Activated T-cell treated with anti-CD3 and anti-CD28 coated beads for 24 hours (primary cell): ENCODE measurements around the gene CCBE1.

Experiments used
- DNase-seq: peaks from one replicate; pipeline ENCODE4 v3.0.0-alpha.2; 2020; ENCODE audit warnings: low read depth

The CCBE1 gene

DNA sequence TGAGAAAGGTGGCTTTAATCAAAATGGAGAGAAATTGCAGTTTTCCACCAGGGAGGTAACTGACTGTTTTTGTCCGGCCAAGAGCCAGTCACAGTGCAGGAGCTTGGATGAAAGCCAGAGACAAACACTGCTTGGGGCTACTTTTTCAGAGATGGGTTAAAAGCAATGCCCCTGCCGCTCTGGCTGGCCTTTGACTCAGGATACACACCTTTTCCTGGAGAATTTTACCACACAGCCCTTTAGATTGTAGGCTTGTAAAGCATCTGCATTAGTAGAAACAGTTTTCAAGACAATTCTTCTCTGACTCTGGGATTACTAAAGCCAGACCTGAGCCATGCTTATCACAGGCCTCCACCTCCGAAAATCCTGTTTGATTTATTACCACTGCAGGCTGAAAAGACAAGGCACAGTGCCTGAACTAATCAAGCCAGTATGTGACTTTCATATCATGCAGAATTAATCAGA lies 79.7 kb downstream of the CCBE1 start:
- DNase-seq: no peak

DNA sequence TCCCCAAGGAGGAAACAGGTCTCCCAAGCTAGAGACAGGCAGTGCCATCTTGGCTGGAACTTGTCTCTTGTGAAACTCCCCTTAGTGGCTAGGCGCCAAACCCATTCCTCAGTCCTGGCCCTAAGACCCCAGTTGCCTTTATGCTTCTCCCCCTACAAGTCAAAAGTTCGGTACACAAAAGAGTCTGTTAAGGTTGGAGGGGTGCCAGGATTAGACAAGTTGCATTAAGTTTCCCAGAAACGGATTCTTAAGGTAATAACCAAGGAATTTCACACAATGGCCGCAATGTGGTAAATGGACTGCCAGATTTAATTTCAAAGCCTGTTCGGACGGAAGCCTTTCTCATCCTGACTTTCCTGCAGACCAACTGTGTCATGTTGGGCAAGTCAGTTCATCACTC lies 80.7 kb downstream of the CCBE1 start:
- no peak for DNase-seq

DNA sequence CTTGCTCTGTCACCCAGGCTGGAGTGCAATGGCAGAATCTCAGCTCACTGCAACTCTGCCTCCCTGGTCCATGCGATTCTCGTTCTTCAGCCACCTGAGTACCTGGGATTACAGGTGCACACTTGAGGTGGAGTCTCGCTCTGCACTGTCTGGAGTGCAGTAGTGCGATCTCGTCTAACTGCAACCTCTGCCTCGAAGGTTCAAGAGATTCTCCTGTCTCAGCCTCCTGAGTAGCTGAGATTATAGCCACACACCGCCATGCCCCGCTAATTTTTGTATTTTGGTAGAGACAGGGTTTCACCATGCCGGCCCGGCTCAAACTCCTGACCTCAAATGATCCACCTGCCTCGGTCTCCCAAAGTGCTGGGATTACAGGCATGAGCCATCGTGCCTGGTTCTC lies 83.3 kb downstream of the CCBE1 start:
- no peak for DNase-seq

GRCh38 chr18:59612381-59612780 lies 84.8 kb downstream of the CCBE1 start:
- no peak for DNase-seq

DNA sequence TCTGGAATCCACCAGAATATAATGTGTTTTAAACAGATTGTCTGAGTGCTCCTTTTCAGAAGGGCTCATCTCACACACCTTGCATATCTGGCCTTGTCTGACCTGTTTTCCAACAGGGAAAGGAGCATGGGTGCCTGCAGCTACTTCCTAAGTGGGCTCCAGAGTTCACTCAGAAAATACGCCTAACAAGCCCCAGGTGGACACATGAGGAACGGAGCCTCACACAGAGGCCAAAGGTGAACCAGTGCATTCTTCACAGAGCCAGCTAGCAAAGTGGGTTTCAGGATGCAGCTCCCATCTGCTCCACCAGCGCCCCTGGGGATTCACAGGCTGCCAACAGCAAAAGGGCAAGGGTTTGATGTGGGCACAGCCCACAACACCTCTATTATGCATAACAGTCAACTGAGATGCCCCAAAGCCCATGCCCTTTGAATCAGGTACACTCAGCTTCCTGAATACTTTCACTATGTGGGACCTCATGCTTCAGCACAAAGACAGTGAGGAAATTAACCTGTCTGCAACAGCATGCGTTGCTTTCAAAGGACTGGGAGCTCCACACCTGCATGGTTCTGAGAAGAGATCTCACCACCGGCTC lies 86.6 kb downstream of the CCBE1 start:
- DNase-seq: no peak

GRCh38 chr18:59609654-59610053 lies 87.6 kb downstream of the CCBE1 start:
- DNase-seq: no peak

DNA sequence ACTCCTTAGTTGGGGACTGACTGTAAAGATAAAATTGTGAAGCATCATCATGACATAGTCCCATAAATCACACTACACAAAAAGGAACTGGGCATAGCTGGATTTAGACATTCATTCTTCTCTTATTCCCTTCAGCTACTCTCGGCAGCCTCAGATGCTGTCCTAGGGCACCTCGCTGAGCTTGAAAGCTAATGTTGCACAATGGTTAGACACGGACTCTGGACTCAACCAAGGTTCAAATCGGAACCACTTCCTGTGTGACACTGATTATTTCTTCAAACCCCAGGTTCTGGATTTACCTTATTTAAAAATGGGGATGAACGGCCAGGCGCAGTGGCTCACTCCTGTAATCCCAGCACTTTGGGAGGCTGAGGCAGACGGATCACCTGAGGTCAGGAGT lies 89.8 kb downstream of the CCBE1 start:
- no peak for DNase-seq

DNA sequence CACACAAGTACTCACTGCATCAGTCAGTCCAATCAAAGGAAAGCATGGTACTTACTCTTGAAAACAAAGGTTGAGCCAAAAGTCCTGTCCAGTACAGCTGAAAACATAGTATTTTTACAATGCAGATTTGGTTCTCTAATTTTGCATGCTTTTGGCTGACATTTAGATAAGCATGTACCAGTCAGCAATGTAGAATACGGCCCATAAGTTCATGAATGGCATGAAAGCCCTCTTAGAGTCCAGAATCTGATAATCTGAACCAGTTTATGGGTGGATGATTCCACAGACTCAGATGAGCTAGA lies 90.2 kb downstream of the CCBE1 start:
- DNase-seq: no peak

- no peak for DNase-seq
Measured at GRCh38 chr18:59606193-59607077, 90.8 kb downstream of the CCBE1 start.

DNA sequence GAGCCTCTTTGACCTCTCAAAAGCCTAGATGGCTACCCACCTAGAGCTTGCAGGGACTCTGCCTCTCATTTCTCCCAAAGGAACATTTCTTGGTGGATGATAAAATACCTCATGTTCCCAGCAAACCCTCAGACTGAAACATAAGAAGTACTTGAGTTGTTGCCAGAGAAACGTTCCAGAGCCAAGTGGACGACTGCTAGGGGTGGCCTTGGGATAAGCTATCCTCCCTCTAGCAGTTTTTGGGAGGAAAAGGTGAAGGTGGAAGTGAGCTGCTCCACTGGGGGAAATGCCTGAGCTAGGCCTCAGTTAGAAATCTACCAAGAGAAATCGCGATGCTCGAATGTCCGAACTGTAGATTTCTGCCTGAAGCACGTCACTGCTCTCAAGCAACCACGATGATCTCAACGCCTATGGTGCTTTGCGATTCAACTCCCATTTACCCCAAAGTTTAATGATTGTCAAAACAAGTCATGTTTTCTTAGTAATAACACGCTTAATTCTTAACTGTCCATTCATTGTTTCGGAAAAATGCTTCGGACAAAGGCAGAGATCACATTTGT lies 91.5 kb downstream of the CCBE1 start:
- DNase-seq: no peak

DNA sequence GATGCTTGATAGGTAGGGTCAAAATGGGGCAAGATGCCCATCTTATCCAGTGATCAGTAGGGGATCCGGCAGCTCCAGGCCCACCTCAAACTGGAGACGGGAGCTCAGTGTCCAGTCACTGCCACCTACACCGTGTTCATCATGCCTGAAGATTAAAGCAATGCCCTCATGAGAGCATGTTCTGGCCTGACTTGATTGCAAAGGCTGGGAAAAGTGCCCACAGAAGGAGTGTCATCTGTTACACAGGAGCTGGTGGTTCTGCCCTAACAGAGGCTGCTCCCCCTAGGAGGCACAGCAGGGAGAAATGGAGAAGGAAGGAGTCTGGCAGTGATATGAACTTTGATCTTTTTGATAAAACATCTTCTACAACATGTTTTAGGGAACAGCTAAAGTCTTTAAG lies 92.3 kb downstream of the CCBE1 start:
- DNase-seq: no peak

DNA sequence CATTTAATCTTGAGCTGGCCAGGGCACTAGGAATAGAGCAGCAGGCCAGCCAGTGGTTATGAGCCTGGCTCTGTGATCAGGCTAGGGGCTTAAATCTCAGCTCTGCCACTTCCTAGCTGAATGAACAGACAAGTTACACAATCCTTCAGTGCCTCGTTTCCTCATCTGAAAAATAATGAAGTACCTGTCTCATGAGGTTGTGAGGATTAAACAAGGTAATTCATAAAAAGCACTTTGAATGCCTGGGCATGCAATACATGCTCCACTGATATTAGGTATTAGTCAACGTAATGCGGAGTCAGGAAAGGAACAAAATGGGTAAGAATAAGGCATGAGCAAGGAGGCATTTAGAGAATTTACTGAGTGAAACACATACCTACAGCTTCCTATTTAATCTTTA lies 100.2 kb downstream of the CCBE1 start:
- DNase-seq: no peak

GRCh38 chr18:59593291-59593717 lies 103.9 kb downstream of the CCBE1 start:
- DNase-seq: no peak

- no peak for DNase-seq
Measured at GRCh38 chr18:59592624-59593023, 104.6 kb downstream of the CCBE1 start.

DNA sequence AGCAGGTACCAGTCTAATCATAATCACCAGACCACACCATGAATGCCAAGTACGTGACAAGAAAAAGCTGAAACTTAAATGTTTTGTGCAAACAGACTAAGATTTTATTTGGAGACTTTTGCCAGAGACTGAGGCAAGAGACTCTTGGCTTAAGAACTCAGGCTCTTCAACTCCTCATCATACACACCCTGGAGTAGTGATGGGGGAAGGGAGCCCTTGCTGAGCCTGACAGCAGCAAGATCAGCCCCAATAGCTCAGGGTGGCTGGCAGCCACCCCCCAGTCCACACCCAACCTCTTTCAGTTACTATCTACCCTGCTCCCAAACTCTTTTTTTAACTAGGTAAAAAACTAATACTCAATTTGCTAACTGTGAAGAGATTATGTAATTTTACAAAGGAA lies 114.8 kb downstream of the CCBE1 start:
- DNase-seq: no peak

DNA sequence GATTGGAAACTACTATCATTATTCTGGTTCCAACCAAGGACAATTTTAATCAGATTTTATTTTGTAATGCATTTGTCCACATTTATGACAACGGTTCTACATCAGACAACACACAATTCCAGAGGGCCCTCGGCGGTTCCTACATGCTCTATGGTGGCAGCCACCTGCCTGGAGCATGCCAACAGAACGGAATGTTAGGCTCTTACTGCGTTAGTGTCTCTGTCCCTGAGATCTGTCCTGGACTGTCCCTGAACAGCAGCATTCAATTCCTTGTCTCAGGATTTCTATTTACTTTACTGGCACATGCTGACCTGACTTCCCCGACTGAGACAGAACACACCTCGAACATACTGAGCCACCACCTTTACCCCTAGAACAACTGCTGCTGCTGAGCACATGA lies 117.7 kb downstream of the CCBE1 start:
- no peak for DNase-seq

- DNase-seq: no peak
Measured at GRCh38 chr18:59577386-59577655, 119.9 kb downstream of the CCBE1 start.

DNA sequence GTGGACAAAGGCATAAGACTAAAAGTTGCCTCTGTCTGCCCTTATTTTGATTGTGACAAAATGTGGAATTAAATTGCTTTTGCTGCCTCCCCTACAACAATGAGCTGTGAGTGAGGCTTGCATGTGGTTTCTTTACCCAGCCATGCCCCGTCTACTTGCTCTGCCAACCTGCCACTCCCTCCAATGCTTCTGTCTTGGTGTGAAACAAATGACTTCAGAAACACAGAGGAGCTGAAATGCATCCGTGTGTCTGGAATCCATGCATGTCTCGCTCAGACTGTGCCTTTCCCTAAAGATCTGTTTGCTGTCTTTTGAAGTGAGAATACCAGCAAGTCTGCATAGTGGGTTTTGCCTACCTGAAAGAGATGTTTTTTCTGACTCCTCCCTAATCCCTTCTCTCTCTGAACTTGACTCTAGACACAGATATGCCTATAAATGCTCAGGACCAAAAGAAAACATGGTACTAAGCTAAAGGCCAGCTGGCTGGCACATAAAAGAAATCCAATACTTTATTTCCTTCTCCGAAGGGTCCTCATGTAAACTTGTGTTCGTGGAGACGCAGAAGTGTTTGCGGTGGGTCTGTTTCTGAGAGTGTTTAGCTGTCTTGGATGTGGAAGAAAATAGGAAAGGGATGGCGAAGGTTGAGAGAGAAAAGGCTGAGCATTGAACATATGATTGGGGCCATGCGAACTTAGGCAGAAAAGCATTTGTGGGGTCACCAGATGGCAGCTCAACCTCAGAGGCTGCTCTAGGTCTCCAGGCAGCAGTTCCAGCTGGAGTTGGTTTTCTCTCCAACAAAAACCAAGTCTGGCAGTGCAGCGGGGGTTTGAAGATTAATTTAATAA lies 120.5 kb downstream of the CCBE1 start:
- DNase-seq: no peak

GRCh38 chr18:59575995-59576394 lies 121.2 kb downstream of the CCBE1 start:
- no peak for DNase-seq

DNA sequence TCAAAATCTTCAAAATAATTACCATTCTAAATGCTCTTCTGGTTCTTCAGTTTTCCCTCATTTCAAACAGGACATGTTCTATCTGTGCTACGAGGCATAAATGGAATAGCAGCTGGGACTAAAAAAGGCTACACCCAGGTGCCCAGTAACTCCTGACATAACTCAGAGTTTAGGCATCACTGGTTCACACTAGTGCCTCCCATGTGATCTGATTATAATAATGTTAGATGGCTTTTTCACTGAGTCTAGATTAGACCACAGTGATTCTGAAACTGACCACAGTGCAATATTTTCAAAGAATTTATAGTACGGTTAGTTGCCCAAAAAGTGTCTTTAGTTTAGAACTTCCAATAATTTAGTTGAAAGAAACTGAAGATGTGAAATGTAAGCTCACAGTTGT lies 123.3 kb downstream of the CCBE1 start:
- DNase-seq: no peak

- DNase-seq: no peak
Measured at GRCh38 chr18:59571902-59572301, 125.3 kb downstream of the CCBE1 start.

- DNase-seq: no peak
Measured at GRCh38 chr18:59570796-59571195, 126.4 kb downstream of the CCBE1 start.
